ENCODE measurements around the gene ST6GAL2.

The ST6GAL2 gene

DNA sequence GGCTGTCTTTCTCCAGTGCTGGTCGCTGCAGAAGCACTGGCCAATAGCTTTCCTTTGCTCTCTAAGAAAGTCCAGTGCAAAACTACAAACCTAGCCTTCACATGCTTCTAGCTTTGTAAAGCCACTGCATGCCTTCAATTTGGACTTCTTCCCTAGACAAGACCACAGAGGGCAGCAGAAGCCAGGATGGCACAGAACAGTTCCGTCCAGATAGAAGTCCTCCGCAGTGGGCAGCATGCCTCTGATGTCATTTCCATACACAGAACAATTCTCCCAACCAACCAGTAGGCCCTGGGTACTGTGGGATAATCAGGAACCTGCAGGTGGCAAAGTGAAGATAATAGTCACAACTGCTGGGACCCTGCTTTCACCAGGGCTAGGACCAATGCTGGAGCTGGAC lies 3.3 kb downstream of the ST6GAL2 start:
- no peak overlapping the region for H3K4me3 ChIP-seq (ENCODE audit: low read depth, low read length)
- TF ChIP-seq, protein P1, sequence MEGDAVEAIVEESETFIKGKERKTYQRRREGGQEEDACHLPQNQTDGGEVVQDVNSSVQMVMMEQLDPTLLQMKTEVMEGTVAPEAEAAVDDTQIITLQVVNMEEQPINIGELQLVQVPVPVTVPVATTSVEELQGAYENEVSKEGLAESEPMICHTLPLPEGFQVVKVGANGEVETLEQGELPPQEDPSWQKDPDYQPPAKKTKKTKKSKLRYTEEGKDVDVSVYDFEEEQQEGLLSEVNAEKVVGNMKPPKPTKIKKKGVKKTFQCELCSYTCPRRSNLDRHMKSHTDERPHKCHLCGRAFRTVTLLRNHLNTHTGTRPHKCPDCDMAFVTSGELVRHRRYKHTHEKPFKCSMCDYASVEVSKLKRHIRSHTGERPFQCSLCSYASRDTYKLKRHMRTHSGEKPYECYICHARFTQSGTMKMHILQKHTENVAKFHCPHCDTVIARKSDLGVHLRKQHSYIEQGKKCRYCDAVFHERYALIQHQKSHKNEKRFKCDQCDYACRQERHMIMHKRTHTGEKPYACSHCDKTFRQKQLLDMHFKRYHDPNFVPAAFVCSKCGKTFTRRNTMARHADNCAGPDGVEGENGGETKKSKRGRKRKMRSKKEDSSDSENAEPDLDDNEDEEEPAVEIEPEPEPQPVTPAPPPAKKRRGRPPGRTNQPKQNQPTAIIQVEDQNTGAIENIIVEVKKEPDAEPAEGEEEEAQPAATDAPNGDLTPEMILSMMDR (conservative IDR thresholded peaks at IDR 0.05; ENCODE audit: low read depth, low read length): peak; percentile 24
- DNase-seq (ENCODE audit: low read depth): peak; percentile 20

DNA sequence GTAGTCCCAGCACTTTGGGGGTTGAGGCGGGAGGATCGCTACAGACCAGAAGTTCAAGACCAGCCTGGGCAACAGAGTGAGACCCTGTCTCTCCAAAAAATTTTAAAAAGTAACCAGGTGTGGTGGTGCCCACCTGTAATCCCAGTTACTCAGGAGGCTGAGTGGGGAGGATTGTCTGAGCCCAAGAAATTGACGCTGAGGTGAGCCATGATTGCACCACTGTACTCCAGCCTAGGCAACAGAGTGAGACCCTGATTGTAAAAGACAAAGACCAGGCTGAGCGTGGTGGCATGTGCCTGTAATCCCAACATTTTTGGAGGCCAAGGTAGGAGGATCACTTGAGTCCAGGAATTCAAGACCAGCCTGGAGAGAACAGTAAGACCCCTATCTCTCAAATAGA lies 7.8 kb downstream of the ST6GAL2 start:
- no peak overlapping the region for H3K4me3 ChIP-seq (ENCODE audit: low read depth, low read length)
- TF ChIP-seq, protein P1 (conservative IDR thresholded peaks at IDR 0.05; ENCODE audit: low read depth, low read length): no peak
- no peak for DNase-seq (ENCODE audit: low read depth)

DNA sequence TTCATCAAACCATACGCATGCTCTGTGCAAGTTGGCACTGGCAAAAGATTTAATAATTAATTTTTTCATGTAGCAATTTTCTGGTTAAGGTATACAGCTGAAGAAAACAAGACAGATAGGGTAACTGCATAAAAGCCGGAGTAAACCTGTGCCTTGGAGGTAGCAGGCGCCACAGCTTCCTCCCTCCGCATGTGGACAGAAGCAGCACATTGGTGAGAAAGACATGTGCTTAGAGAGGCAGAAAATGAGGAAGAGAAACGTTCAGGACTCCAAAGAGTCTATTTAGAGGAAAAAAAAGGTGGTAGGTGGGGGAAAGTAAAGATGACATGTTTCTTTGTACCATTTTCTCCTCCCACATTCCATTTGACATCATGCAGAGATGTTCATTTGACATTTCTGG lies 9.3 kb downstream of the ST6GAL2 start:
- TF ChIP-seq, protein P1 (conservative IDR thresholded peaks at IDR 0.05; ENCODE audit: low read depth, low read length): no peak
- no peak overlapping the region for H3K4me3 ChIP-seq (ENCODE audit: low read depth, low read length)
- DNase-seq (ENCODE audit: low read depth): peak; percentile 19

DNA sequence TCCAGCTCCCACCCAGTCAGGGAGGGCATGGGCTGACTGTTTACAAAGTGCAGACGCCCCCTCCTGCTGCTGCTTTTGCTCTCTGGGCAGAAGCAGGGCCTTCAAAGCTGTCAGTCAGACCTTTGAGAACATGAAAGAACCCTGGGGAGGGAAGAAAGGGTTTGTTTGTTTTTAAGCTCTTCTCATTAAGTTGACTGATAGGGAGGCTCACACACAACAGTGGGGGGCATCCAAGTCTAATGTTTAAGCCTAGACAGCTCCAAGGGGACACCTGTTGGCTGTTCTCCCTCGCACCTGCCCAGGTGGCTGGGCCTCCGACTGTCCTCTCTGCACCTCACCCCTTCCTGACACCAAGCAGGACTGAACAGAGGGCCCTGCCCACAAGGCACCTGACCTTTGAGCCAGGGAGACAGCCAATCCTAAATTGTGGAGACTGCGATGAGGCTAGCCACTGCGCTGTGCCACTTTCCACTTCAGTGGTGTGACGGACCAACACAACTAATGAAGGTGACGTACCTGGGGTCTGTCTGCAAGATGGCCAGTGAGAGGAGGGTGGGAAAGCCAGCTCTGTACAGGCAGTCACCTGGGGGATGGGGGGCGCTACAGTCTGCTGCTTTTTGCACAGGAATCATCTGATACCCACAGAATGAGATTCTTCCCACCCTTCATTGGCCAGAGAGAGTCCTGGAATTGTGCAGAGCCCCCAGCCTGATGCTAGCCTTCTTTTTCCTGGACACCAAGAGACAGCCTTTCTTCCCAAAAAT lies 16.3 kb downstream of the ST6GAL2 start:
- no peak for DNase-seq (ENCODE audit: low read depth)
- no peak overlapping the region for H3K4me3 ChIP-seq (ENCODE audit: low read depth, low read length)
- TF ChIP-seq, protein P1 (conservative IDR thresholded peaks at IDR 0.05; ENCODE audit: low read depth, low read length): no peak

DNA sequence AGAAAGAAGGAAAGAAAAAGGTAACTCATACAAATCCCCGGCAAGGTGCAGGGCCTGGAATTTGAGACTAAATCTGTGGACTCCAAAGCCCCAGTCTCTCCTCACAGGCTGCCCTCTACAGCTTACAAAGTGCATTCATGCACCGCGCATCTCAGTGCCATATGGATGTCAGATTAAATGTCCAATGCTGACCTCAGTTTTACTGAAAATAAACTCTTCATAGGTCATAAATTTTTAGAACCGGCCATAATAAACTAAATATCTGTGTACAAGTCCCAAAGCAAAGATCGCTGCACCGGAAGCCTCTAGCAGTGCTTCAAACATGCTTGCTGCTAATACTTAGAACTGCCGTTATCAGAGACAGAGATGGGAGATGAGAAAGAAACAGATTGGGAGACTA lies 17.7 kb downstream of the ST6GAL2 start:
- TF ChIP-seq, protein P1 (conservative IDR thresholded peaks at IDR 0.05; ENCODE audit: low read depth, low read length): peak; percentile 27
- no peak overlapping the region for H3K4me3 ChIP-seq (ENCODE audit: low read depth, low read length)
- no peak for DNase-seq (ENCODE audit: low read depth)

DNA sequence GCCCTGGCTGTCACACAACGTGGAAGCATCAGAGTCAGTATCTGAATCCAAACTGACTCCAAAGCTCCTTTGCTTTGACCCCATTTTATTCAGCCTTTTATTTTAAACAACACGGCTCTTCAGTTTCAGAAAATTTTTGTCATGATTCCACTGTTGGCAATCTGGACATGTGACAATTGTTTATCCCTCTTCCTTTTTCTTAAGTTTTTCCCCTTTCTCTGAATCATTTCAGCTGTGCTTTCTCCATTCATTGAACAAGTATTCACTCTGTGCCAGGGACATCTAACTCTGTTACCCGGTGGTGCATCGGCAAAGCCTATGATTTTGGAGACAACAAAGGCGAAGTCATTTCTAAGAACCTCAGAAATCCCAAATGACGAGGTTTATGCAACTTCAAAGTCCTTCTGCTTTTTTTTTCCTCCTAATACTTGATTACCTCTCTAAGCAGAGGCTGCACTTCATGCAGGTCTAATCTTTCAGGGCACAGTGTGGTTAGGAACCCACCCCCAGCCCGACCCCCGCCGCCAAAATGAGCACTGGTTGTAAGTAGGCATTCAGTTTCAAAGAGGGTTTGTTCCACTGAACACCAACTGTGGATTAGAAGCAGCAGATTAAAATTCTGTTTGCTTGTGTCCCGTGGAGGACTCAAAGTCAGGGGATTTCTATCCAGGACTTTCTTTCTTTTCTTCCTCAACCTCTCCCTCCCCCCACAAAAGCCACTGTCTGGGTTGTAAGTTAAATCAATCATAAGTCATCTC lies 18.6 kb downstream of the ST6GAL2 start:
- TF ChIP-seq, protein P1 (conservative IDR thresholded peaks at IDR 0.05; ENCODE audit: low read depth, low read length): no peak
- H3K4me3 ChIP-seq (ENCODE audit: low read depth, low read length): no peak overlapping the region
- no peak for DNase-seq (ENCODE audit: low read depth)
